ENCODE data around the gene PURA. TPM values are rescaled to one million over a fixed set of nuclear protein-coding genes. Genes with fewer than 3 reads are reported as not detected.

PURA gene
- polyA plus RNA-seq, 1 donor from 2014 or later, result 2.3 TPM

- H3K27me3 ChIP-seq (ENCODE audit: insufficient read depth, low read depth, low read length), result peaks cover 37% of the 10 kb centered on the region
- no peaks in the 10 kb centered on the region for H3K9me2 ChIP-seq (ENCODE audit: insufficient read depth, low read length)
- H3K4me3 ChIP-seq (ENCODE audit: low read length), result peak overlapping the region; percentile 84
- H3K79me2 ChIP-seq (replicated peaks; ENCODE audit: insufficient read depth, low read length), result peaks cover 13% of the 10 kb centered on the region
- H3K9me3 ChIP-seq (ENCODE audit: low read length), result no peaks in the 10 kb centered on the region
- TF ChIP-seq RAD21 (conservative IDR thresholded peaks at IDR 0.05) (no peak), EP300 (conservative IDR thresholded peaks at IDR 0.05; ENCODE audit: poor library complexity, severe bottlenecking) (no peak), TAF1 (IDR thresholded peaks at IDR 0.05; ENCODE audit: low read depth) (no peak), REST (IDR thresholded peaks at IDR 0.05; ENCODE audit: borderline replicate concordance) (no peak), EZH2 (IDR thresholded peaks at IDR 0.05; ENCODE audit: borderline replicate concordance, insufficient read depth, low read length, poor library complexity, severe bottlenecking) (no peak), MXI1 (conservative IDR thresholded peaks at IDR 0.05; ENCODE audit: poor library complexity, severe bottlenecking) (no peak), CTCF (IDR thresholded peaks at IDR 0.05; ENCODE audit: poor library complexity, severe bottlenecking) (no peak), POLR2AphosphoS5 (IDR thresholded peaks at IDR 0.05) (no peak), SMC3 (conservative IDR thresholded peaks at IDR 0.05; ENCODE audit: poor library complexity) (no peak)
- no peaks in the 10 kb centered on the region for H3F3A ChIP-seq (ENCODE audit: insufficient read depth, low read length, poor library complexity, severe bottlenecking)
- H4K20me1 ChIP-seq (ENCODE audit: insufficient read depth), result no peaks in the 10 kb centered on the region
- no peak overlapping the region for H3K27ac ChIP-seq (ENCODE audit: low read length)
- H2AFZ ChIP-seq (ENCODE audit: low read depth, low read length), result no peak overlapping the region
- peak overlapping the region; percentile 2 for H3K4me2 ChIP-seq (ENCODE audit: low read length)
- H3K36me3 ChIP-seq (ENCODE audit: insufficient read depth, low read length), result no peaks in the 10 kb centered on the region
- no peak overlapping the region for H3K9ac ChIP-seq (ENCODE audit: low read length)
Observed at GRCh38 chr5:140116716-140117115, 2.8 kb downstream of the PURA start.

GRCh38 chr5:140117523-140117922, 3.6 kb downstream of the PURA start:
- Histone ChIP-seq H3K9ac (ENCODE audit: low read length) (no peak overlapping the region), H3K9me3 (ENCODE audit: low read length) (no peaks in the 10 kb centered on the region), H3K27ac (ENCODE audit: low read length) (no peak overlapping the region), H2AFZ (ENCODE audit: low read depth, low read length) (no peak overlapping the region), H3K4me3 (ENCODE audit: low read length) (peak overlapping the region; percentile 84), H3K9me2 (ENCODE audit: insufficient read depth, low read length) (no peaks in the 10 kb centered on the region), H3K79me2 (replicated peaks; ENCODE audit: insufficient read depth, low read length) (peaks cover 13% of the 10 kb centered on the region), H3K4me2 (ENCODE audit: low read length) (no peak overlapping the region), H3K36me3 (ENCODE audit: insufficient read depth, low read length) (no peaks in the 10 kb centered on the region), H3K27me3 (ENCODE audit: insufficient read depth, low read depth, low read length) (peaks cover 29% of the 10 kb centered on the region), H4K20me1 (ENCODE audit: insufficient read depth) (no peaks in the 10 kb centered on the region), H3F3A (ENCODE audit: insufficient read depth, low read length, poor library complexity, severe bottlenecking) (no peaks in the 10 kb centered on the region)
- TF ChIP-seq REST (IDR thresholded peaks at IDR 0.05; ENCODE audit: borderline replicate concordance), result no peak
